ENCODE data around the gene EFHD2. TPM values are rescaled to one million over a fixed set of nuclear protein-coding genes. Genes with fewer than 3 reads are reported as not detected.

Gene EFHD2
- total RNA-seq, 1 donor, result 36.3 TPM

DNA sequence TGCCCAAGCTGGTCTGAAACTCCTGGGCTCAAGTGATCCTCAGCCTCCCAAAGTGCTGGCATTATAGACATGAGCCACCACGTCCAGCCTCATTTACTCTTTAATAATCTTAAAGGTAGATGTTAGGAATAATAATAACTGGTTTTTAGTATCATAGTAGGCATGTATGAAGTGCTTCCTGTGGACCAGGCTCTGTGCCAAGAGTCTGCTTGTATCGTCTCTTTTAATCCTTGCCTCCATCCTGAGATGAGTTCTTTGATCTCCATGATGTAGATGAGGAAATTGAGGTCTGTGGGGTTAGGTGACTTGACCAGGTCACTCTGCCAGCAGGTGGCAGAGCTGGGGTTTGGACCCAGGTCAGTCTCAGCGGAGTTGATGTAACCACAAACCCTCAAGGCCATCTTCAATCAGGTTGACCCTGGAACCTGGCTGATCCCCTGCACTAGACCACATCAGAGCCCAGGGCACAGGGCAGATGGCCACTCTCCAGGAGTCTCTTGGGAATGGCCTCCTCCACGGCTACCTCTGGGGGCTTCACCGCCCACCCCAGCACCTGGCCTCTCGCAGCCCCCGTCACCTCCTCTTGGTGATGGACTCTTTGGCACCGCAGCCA lies 11.3 kb downstream of the EFHD2 start:
- DNase-seq (ENCODE audit: low read depth), result no peak
- TF ChIP-seq, protein P1, sequence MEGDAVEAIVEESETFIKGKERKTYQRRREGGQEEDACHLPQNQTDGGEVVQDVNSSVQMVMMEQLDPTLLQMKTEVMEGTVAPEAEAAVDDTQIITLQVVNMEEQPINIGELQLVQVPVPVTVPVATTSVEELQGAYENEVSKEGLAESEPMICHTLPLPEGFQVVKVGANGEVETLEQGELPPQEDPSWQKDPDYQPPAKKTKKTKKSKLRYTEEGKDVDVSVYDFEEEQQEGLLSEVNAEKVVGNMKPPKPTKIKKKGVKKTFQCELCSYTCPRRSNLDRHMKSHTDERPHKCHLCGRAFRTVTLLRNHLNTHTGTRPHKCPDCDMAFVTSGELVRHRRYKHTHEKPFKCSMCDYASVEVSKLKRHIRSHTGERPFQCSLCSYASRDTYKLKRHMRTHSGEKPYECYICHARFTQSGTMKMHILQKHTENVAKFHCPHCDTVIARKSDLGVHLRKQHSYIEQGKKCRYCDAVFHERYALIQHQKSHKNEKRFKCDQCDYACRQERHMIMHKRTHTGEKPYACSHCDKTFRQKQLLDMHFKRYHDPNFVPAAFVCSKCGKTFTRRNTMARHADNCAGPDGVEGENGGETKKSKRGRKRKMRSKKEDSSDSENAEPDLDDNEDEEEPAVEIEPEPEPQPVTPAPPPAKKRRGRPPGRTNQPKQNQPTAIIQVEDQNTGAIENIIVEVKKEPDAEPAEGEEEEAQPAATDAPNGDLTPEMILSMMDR (IDR thresholded peaks at IDR 0.05; ENCODE audit: insufficient read depth, low read depth, low read length), result no peak
- H3K4me3 ChIP-seq (ENCODE audit: low read depth, low read length), result no peak overlapping the region

DNA sequence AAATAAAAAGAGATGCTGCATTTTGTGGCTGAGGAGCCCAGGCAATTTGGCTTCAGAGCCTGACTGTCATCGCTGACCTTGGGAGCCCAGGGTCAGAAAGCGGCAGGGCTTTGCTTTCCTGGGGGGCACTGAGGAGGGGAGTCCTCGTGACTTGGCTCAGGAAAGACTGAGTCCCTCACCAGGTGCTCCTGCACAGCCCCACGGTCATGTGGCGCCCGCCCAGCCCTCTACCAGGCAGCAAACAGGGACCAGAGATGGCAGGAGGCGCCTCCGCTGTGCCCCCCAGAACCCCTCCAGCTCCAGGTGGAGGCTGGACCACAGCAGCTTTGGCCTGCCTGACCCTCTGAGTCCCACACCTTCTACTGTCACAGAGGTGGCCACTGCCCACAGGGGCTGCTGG lies 13.2 kb downstream of the EFHD2 start:
- TF ChIP-seq, protein P1 (IDR thresholded peaks at IDR 0.05; ENCODE audit: insufficient read depth, low read depth, low read length), result no peak
- no peak overlapping the region for H3K4me3 ChIP-seq (ENCODE audit: low read depth, low read length)
- no peak for DNase-seq (ENCODE audit: low read depth)

DNA sequence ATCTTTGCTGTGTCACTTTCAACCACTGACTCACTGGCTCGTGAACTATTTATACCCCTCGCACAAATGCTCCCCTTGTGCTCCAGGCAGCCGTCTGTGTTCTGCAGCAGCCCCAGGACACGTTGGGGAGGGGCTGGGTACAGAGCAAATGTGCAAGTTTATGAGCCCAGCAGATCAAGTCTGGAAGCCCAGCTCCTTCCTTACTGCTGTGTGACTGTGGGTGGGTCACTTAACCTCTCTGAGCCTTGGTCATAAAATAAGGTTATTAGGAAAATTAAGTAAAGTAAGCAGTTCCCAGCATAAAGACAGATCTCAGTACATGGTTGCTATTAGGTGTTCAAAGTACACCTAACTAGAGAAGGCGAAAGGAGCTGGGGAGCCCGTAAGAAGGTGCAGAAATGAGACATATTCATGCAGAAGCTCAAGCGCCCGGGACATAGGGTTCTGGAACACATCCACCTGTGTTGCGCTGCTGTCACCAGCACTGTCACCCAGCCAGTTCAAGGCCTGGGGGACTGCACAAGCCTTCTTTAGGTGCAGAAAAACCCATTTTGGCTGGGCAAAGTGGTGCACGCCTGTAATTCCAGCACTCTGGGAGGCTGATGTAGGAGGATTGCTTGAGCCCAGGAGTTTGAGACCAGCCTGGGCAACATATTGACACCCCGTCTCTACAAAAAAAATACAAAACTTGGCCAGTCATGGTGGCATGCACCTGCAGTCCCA lies 13.8 kb downstream of the EFHD2 start:
- no peak overlapping the region for H3K4me3 ChIP-seq (ENCODE audit: low read depth, low read length)
- TF ChIP-seq, protein P1 (IDR thresholded peaks at IDR 0.05; ENCODE audit: insufficient read depth, low read depth, low read length), result no peak
- no peak for DNase-seq (ENCODE audit: low read depth)

DNA sequence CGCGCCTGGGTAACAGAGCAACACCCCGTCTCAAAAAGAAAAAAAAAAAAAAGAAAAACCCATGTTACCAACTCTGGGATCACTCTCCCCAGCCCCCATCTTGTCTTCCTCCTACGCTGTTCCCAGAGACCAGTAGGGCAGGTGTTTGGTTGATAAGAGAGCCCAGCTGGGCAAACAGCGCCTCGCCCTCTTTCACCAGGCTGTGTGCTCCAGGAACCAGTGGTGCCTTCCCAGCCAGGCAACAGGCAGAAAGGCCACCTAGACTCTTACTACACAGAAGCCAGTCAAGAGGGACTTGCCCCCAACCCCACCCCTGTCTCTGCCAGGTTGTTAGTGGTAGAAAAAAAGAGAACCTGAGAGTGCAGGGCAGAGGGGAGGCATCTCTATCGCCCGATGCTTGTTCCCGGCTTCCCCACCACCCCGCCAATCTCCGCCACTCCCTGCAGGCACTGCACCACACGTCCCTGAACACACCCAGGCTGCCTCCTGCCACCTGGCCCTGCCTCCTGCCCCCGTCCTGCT lies 14.5 kb downstream of the EFHD2 start:
- DNase-seq (ENCODE audit: low read depth), result no peak
- H3K4me3 ChIP-seq (ENCODE audit: low read depth, low read length), result no peak overlapping the region
- TF ChIP-seq, protein P1 (IDR thresholded peaks at IDR 0.05; ENCODE audit: insufficient read depth, low read depth, low read length), result no peak

DNA sequence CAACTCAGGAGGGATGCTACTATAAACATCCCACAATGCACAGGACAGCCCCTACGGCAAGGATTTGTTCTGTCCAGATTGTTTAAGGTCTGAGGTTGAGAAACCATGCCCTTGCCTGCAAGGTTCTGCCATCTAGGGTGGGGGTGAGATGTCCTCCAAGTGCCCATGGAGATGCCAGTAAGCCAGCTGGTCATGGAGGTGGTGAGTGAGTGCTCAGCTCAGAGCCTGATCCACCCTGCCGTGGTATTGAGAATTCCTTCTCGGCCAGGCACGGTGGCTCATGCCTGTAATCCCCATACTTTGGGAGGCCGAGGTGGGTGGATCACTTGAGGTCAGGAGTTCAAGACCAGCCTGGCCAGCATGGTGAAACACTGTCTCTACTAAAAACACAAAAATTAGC lies 15.3 kb downstream of the EFHD2 start:
- no peak for DNase-seq (ENCODE audit: low read depth)
- TF ChIP-seq, protein P1 (IDR thresholded peaks at IDR 0.05; ENCODE audit: insufficient read depth, low read depth, low read length), result no peak
- H3K4me3 ChIP-seq (ENCODE audit: low read depth, low read length), result no peak overlapping the region

DNA sequence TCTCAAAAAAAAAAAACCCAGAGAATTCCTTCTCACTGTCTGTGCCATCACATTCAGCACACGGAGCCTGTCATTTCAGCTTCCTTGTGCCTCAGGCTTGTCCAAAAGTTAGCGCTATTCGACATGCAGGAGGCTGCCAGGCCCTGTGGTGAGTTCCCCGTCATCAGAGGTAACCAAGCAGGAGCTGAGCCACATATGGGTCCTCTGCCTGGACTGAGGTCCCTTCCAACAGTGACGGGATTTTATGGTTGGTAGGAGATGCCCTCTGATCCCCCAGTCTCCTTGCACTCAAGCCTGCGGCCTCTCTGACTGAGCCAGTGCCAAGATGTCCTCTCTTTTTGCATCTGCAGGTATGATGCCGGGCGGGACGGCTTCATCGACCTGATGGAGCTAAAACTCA lies 15.8 kb downstream of the EFHD2 start:
- no peak overlapping the region for H3K4me3 ChIP-seq (ENCODE audit: low read depth, low read length)
- DNase-seq (ENCODE audit: low read depth), result no peak
- TF ChIP-seq, protein P1 (IDR thresholded peaks at IDR 0.05; ENCODE audit: insufficient read depth, low read depth, low read length), result no peak
